GM21381 (cell line): ENCODE results near the gene NSD1.
"Not testable (repeated sequence)": the region's sequence is repeated elsewhere in the genome, so short reads cannot be mapped to it uniquely, and the experiment has no call there.

Source experiments
- ATAC-seq: cut with Tn5 transposase; IDR thresholded peaks from one replicate; pipeline ENCODE4 v1.9.1; 2021; ENCODE audit warnings: mild to moderate bottlenecking, moderate library complexity; ENCODE audit not compliant: unreplicated experiment

The NSD1 gene

DNA sequence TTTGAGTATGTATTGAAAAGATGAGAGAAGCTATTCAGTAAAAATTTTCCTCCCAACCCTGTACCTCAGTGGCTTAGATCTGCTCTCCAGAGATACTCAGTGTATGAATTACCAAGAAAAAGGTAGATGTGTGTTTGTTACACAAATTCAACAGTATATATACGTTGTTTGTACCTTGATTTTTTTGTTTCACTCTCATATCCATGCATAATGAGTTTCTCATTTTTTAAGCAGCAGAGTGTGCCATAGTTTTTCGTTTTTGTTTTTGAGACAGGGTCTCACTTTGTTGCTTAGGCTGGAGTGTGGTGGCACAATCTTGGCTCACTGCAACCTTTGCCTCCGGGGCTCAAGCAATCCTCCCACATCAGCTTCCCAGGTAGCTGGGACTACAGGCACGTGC, 92.2 kb downstream of the NSD1 start:
- no peak for ATAC-seq

DNA sequence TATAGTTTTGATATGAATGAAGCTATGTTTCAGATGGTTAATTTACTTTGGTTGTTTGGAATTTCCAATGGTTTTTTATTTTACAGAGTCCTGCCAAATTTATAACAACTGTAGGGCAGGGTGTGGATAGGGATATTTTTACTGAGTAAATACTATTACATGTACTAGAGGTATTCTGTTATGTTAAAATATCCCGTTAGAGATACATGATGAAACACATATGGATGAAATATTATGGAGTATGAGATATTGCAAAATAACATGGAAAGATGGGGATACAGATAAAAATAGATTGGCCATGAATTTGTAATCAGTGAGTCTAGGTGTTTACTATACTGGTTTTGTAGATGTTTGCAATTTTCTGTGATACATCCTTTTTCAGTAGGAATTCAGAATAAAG, 93.3 kb downstream of the NSD1 start:
- ATAC-seq: no peak

DNA sequence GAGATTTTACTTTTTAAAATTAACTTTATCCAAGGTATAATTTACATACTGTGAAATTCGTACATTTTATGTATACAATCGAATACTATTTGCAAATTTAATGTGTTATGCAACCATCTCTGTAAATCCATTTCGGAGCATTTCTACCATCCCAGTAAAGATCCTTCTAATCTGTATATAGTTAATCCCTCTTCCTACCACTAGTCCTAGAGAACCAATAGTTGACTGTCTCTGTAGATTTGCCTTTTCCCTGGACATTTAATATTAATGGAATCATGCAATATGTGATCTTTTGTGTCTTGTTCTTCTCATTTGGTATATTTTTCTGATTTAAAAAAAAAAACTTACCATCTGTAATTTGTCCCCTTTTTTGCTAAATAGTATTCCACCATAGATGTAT, 95.2 kb downstream of the NSD1 start:
- ATAC-seq: no peak

DNA sequence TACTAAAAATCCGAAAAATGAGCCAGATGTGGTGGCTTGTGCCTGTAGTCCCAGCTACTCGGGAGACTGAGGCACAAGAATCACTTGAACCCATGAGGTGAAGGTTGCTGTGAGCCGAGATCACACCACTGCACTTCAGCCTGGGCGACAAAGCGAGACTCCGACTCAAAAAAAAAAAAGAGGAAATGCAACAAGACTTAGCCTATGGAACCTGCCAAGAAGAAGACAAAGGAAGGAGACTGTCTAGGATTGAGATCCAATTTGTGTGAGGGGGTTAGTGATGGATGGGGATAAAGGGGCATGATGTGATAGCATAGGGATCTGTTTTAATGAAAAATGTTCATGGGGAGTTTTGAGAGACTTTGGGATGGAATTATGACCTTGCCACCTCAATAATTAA, 97.1 kb downstream of the NSD1 start:
- no peak for ATAC-seq

DNA sequence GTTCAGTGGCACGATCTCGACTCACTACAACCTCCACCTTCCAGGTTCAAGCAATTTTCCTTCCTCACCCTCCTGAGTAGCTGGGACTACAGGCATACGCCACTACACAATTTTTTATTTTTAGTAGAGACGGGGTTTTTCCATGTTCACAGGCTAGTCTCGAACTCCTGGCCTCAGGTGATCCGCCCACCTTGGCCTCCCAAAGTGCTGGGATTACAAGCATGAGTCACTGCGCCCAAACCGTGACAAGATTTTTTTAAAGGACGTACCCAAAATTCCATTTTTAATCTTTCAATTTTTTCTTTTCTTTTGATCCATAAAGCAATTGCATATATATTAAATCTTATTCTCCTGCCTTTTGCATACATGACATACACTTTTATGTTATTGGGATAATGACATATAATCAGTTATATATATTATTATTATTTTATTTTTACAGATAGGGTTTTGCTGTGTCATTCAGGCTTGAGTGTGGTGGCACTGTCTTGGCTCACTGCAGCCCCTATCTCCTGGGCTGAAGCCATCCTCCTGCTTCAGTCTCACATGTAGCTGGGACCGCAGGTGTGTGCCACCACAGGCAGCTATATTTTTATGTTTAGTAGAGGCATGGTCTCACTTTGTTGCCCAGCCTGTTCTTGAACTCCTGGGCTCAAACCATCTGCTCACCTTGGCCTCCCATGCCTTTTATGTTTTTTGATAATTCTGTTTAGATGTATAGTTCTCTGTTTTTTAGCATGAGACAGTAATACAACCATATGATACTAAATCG, 98.1 kb downstream of the NSD1 start:
- no peak for ATAC-seq

DNA sequence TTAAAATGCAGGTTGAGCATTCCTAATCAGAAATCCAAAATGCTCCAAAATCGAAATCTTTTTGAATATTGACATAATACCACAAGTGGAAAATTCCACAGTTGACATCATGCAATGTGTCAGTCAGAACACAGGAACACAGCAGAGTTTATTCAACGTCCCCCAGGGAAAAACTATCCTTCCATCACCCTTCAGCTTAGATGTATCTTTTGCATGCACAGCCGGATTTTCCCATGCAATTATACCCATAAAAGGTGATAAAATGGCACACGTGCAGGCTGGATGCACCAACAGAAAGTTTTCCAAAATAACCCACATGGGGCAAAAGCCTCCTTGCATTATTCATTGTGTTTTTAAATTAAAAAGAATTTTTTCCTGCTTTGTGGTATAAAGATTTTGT, 98.8 kb downstream of the NSD1 start:
- ATAC-seq: no peak

DNA sequence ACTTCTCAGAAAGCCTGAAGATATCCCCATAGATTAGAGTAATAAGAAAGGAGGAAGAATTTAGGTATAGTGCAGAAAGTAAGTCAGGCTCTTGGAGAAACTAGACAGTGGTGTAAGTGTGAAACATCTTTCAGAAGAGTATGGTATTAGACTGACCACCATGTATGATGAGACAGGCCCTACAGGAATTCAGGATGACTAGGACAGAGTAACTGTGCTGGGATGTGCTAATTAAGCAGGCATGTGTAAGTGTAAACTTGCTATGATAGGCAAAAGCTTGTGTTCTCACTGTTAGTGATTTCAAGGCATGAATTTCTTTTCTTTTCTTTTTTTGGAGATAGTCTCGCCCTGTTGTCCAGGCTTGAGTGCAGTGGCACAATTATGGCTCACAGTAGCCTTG, 99.2 kb downstream of the NSD1 start:
- ATAC-seq: no peak

DNA sequence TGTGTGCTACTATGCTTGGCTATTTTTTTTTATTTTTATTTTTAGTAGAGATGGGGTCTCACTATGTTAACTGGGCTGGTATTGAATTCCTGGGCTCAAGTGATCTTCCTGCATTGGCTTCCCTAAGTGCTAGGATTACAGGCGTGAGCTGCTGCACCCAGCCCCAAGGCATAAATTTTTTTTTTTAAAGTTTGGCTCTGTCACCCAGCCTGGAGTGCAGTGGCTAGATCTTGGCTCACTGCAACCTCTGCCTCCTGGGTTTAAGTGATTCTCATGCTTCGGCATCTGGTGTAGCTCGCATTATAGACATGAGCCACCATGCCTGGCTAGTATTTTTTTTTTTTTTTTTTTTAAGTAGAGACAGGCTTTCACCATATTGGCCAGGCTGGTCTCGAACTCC, 99.6 kb downstream of the NSD1 start:
- no peak for ATAC-seq

DNA sequence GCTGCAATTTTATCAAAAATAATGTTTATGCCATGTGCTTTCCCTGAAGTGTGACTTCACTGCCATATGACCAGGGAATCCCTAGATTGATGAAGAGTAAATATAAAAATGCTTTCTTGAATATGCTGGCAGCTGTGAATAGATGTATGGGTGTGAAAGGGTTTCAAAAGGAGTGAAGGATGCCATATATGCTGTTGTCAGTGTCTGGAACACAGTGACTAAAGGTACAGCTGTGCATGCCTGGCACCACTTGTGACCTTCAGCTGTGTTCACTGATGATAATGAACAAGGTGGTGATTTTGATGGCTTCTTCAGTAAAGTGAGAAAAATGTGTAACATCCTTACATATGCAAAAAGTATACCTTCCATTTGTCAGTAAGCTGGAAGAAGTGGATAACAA, 100.2 kb downstream of the NSD1 start:
- no peak for ATAC-seq

DNA sequence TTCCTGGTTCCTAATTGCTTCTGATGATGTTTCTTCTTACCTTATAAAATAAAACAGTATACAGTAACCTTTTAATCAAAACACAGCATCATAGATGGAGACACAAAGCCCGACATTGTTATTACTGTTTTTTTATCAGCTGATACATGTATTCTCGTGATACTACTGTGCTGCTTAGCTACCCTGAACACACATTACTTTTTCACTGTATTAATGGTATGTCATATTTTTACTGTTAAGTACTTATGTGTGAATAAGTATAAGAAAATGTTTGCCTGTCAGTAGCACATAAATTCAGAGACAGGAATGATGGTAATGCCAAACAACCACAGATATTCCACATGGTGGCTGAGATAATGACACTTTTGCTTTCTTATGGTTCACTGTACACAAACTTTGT, 101.3 kb downstream of the NSD1 start:
- ATAC-seq: no peak

DNA sequence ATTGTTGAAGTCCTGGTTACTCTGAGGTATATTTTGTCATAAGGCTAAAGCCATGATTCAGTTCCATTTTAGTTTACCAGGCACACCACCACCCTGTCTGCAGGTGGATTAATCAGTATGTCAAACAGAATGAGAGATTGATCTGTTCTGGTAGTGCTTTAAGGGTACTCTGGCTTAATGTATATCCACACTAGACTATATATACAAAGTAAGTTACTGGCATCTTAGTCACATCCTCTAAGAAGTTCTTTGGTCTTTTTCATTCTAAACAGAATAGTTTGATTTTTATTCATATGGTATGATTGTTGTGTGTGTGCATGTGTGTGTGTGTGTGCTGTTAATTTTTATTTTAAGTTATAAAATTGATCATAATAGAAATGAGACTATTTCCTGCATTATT, 108.2 kb downstream of the NSD1 start:
- ATAC-seq: no peak

DNA sequence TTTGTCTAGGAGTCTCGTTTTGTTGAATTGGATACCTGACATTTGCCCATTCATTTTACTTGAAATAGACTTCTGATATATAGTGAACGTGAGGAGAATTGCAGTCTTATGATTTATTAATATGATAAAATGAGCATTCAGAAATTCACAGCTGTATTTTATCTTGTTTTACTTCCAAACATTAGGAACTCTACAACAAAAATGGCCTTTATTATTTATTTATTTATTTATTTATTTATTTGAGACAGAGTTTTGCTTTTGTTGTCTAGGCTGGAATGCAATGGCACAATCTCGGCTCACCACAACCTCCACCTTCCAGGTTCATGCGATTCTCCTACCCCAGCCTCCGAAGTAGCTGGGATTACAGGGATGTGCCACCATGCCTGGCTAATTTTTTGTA, 108.7 kb downstream of the NSD1 start:
- ATAC-seq: no peak

DNA sequence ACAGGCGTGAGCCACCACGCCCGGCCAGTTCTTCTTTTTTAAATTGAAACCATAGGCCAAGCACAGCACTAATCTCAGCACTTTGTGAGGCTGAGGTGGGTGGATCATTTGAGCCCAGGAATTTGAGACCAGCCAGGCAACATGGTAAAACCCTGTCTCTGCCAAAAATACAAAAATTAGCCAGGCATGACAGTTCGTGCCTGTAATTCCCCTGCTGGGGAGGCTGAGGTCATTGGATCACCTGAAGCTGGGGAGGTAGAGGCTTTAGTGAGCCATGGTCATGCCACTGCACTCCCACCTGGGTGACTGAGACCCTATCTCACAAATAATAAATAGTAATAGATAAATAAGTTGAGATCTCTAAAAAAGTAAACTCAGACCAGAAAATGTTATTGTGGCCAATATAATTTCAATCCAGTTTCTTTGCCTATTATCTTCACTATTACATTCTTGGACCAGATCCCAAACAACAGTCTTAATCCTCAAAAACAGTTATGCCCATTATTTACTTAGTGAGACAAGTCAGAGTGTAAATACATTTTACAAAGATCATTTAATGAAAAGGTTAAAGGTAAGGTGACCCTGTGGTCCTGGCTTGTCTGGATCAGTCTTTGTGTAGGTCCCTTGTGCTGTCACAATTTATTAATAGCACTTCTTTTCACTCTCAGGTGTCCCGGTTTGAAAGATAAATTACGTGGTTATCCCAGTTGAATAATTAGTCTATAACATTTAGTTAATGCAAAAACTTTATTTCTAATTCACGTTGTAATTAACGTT, 116.4 kb downstream of the NSD1 start:
- ATAC-seq: no peak

DNA sequence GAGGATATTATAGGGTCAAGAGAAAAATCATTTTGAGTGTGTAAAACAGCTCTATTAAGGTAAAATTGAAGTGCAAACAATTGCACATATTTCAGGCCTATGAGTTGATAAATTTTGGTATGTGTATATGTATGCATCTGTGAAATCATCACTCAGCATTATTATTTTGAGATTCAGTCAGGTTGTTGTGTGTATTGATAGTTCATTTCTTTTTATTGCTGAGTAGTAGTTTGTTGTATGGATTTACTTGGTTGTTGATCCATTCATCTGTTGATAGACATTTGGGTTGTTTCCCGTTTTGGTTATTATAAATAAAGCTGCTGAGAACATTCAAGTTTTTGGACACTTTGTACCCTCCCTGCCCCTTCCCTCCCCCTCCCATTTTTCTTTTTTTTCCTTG, 119.7 kb downstream of the NSD1 start:
- ATAC-seq: no peak

DNA sequence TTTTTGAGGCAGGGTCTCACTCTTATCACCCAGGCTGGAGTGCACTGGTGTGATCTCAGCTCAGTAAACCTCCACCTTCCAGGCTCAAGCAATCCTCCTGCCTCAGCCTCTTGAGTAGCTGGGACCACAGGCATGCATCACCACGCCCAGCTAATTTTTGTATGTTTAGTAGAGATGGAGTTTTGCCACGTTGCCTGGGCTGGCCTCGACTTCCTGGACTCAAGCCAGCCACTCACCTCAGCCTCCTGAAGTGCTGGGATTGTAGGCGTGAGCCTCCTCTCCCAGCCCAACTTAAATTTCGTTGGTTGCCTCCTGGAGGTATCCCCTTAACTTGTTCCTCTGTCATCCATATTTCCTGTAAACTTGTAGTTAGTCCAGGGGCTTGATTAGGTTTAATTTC, 122.7 kb downstream of the NSD1 start:
- ATAC-seq: no peak

DNA sequence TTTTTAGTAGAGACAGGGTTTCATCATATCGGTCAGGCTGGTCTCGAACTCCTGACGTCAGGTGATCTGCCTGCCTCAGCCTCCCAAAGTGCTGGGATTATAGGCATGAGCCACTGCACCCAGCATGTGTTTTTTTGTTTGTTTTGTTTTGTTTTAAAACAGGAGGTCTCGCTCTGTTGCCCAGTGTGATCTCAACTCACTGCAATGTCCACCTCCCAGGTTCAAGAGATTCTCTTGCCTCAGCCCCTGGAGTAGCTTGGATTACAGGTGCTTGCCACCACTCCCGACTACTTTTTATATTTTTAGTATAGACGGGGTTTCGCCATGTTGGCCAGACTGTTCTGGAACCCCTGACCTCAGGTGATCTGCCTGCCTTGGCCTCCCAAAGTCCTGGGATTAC, 125.1 kb downstream of the NSD1 start:
- not testable (repeated sequence) for ATAC-seq

DNA sequence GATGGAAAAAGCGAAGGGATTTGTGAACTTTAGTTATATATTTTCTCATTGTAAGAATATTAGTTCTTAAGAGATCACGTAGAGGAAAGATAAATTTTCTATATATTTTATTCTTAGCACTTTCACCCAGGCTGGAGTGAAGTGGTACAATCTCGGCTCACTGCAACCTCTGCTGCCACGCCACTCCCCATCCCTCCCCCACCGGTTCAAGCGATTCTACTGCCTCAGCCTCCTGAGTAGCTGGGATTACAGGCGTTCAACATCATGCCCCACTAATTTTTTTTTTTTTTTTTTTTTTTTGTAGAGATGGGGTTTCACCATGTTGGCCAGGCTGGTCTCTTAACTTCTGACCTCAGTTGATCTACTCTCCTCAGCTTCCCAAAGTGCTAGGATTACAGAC, 127.4 kb downstream of the NSD1 start:
- ATAC-seq: no peak

DNA sequence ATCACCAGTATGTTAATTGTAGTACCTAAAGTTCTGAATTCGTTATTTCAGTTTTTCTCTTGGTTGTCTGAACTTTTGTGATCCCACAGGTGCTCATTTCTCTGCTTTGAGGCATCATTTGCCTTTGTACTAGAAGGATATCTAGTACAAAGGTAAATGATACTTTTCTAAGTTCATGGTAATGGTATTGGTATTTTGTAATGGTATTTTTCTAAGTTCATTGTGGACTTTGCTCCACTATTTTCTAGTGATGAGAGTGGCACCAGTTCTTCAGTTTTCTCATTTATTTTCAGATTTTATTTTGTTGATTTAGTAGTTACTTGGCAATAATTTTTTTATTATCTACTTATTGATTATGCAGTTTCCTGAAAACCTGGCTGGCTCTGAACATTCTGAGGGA, 127.9 kb downstream of the NSD1 start:
- no peak for ATAC-seq

DNA sequence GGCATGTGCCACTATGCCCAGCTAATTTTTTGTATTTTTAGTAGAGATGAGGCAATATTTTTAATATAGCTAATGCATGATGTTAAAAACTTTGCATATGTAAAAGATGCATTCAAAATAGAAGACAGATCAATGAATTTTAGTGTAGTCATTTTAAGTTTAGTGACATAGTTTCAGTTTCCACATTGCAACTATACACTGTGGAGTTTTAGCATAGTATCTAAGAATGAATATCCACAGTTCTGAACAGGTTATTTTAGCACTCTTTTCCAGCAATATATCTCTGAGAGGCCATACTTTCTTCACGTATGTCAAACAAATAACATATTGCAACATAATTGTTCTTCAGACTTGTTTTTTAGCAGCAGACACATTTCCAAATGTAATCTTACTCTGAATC, 130.6 kb downstream of the NSD1 start:
- ATAC-seq: no peak

DNA sequence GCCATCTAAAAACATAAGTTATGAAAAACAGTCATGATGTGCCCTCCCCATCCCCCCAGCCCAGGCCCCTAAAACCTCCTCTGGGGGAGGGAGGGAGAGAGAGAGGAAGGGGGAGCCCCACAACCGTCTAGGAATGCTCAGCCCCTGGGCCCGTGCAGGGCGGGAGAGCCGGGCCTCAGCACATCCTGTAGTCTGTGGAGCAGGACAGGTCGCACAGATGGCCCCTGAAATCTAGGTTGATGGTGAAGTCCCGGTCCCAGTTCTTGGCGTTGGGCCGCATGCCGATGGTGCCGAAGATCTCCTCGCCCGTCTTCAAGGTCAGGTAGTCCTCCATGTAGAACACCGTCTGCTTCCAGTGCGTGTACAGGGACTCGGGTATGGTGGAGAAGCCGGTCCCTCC, 131.8 kb downstream of the NSD1 start:
- no peak for ATAC-seq

DNA sequence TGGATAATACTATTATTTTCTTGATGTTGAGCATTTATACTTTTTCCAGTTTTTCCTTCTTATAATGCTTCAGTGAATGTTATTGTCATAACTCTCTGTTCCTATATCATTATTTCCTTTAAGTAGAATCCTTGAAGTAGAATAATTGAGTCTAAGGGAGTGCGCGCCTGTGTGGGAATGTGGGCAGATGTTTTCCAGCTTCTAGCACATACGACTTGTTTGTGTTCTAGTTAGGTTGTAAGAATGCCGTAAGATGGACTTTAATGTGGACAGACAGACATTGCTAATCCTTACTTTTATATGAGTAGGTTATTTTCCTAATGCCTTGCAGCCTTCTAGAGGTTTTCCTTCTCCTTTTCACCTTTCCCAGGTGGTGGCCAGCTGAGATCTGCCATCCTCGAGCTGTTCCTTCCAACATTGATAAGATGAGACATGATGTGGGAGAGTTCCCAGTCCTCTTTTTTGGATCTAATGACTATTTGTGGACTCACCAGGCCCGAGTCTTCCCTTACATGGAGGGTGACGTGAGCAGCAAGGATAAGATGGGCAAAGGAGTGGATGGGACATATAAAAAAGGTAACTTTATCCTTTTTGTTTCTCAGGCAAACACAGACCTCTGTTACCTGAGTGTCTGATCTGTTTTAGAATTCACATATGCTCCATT, 135.8 kb downstream of the NSD1 start:
- no peak for ATAC-seq

DNA sequence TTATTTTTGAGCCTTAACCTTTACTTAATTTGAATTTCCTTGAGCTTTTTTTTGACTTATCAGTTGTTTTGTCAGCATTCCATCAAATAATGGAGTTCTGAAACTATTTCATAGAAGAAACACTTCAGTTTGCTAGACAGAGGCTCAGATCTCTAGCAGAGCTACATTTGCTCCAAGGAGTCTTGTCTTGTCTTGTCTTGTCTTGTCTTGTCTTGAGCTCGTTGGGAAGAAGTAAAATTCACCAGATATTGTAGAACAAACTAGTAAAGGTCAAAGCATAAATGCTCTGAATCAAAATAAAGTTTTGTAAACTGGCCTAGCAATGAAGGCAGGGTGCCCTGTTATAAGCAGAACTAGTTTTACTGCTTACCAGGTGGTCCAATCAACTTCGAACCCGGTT, 136.4 kb downstream of the NSD1 start:
- no peak for ATAC-seq
